Stimulated activated CD8-positive, alpha-beta memory T cell treated with anti-CD3 and anti-CD28 coated beads, Interleukin-15, amount 100 ng/mL, for 48 hours (primary cell): ENCODE measurements around the gene CXCL12.

Experiments used
- DNase-seq, 2 donors: peaks; one replicate each; pipeline ENCODE4 v3.0.0-alpha.2; 2020; ENCODE audit warnings: low read depth in 2 of 2

The CXCL12 gene

DNA sequence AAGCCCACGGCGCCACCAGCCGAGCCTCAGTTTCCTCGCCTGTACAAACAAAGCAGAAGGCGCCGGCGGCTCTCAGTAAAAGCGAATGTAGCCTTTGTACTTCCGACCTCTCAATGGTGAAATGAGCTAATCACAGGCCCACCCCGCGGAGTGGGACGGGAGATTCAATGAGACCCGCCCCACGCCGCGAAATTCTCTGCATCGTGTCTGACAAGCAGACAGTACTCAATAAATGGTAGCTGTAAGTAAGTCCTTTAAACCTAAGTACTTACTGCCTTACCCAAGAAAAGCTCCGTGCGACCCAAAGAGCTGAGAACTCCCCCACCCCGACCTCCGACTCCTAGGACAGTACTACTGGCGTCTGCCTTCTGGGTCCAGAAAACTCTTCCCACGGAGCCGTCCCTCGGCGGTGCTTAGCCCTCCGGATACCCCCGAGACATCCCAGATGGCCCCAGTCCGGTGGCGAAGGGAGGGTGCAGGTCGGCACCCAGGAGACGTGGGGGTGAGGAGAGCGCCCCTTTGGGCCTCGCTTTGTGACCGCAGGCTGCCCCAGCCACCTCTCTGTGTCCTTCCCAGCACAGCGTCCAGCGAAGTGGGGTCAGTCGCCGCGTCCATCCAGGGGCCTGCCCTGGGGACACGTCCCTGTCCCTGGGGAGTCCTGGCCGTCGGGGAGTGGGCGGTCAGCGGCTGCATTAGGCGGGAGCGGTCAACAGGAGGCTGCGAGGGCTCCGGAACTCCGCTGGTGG is 972 bp upstream of the CXCL12 start:
- DNase-seq = no peak

DNA sequence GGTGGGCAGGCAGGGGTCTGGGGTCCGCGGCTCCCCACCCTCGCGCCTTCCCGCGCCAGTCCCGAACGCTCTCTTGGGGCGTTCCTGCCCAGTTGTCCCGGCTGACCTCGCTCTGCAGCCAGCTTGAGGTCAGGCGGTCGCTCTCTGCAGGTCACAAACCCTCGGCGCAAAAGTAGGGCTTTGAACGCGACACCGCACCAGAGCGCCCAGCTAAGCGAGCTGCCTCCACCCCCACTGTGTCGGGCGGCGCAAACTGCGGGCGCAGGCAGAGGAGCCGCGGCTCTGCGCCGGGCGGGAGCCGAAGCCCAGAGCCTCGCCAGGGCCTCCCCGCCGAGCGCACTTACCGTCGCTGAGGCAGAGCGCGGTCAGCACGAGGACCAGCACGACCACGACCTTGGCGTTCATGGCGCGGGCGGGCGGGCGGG is 284 bp downstream of the CXCL12 start:
- DNase-seq = no peak

DNA sequence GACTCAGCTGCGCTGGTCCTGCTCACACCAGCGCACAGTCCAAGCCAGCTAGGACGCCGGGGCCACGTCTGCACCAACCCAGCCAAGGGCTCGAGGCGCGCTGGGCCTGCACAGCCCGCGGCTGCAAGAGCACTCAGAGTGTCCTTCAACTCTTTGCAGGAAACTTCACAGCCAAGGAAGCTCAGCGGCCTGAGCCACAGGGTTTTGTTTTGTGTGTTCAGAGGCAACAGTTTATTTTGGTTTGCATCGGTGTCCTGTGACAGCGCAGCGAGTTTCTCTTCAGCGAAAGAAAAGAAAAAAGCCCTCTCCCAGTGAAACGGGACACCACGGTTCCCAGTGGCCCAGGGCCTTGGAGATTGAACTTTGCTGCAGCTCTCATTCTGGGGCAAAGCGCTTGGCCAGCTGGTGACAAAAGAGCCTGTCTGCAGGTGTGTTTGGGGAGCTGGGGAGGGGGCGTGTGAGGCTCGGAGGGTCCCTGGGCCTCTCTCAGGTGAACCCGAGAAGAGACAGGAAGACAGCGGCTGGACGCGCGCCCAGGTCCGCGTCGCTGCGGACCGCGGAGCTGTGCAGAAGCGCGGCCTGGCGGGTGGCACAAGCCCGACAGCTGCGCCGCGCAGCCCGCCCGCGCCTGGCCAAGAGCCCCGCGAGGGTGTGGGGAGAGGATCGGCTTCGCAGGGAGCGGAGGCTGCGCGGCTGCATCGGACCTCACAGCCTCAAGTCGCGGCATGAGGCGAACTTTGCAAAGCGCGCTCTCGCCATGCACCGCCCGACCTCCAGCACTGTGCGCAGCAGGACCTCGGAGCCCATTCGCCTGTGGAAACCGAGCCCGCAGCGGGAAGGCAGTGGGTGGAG is 922 bp downstream of the CXCL12 start:
- DNase-seq = no peak

DNA sequence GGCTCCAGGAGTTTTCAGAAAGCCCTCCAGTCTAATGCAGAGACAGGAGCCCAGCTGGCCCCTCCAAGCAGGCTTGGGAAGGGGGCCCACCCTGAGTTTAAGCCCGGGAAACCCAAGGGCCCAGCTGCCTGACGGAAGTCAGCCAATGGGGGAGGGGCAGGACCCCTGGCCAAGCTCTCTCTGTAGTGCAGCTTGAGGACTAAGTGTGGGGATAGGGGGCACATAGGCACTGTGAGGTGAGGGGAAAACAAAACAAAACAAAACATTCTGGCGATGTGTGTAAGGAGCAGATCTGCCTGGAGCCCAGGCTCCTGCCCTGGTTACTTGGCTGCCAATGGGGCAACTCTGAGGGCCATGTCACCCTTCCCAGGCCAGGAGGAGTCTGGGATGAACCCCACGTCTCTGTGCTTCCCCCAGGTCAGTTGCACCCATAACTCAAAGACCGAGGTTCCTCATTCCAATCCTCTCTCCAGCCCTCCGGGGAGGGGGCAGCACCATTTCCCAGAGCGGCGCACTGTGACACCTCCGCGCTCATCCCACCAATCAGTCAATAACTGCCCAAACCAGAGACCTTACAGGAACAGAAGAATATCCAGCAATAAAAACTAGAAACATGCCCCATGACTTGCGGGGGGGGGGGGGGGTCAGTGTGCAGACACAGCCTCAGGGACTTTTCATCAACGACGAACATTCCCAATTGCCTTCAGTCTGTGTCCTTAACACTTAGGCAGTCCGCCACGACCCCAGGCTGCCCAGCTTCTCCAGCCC is 1.7 kb downstream of the CXCL12 start:
- DNase-seq = no peak

DNA sequence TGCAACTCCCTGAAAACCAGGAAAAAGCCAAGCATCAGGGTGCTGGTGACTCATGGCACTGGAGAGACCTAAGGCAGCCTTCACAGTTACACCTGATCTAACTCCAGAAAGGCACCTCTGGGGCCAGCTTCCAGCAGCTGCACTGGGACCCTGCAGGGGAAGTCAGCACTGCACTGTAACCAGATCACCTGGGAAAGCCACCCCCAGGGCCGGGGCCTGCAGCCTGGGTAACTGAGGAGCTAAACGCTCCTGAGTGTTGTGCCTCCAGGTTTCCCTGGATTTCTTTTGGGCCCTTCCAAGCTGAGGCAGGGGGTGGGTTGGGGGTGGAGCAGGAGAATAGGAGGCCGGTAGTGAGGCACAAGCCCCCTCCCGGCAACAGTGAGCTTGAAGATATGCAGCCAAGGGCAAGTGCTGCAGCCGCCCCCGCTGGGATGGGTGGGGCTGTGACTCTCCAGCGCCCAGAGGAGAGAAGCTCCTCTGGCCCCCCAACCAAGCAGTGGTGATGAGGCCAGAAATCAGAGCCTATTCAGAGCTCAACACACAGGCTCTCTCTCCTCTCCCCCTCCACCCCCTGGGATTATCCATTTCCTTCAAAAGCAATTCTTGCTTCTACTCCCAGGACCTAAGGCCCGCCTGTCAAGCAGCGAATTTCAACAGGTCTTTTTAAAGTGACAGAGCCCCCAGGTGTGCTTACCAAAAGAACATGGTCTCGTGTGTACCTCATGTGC is 2.6 kb downstream of the CXCL12 start:
- no peak for DNase-seq

DNA sequence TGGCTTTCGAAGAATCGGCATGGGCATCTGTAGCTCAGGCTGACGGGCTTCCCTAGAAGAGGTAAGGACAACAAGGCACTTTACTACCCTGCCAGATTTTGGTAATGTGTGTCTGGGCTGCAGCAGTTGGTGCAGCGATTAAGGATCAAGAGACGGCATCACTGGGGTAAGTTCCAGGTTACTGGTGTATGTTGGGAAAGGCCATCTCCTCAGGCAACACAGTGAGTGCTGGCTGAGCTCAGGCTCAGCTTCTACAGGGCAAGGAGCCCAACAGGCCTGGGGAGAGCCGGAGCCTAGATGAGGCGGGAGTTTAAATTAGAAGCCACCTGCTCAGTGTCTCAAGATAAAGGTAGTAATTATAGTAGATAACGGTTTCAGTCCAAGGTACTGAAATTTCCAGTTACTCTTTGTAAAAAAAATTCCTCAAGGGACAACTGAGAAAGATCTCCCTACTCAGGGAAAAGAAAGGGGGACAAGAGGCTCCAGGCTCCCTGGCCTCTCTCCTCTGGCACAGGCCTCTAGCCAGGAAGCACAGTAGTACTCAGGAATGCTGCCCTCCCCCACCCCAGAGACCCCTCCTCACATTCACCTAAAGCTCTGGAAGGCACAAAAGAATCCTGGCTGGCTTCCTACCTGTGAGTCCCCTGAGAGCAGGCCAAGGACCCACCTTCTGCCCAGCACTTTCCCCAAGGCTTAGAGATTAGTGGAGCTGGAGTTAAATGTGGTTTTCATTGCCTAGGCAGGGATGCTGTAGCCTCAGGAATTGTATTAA is 3.9 kb downstream of the CXCL12 start:
- no peak for DNase-seq

DNA sequence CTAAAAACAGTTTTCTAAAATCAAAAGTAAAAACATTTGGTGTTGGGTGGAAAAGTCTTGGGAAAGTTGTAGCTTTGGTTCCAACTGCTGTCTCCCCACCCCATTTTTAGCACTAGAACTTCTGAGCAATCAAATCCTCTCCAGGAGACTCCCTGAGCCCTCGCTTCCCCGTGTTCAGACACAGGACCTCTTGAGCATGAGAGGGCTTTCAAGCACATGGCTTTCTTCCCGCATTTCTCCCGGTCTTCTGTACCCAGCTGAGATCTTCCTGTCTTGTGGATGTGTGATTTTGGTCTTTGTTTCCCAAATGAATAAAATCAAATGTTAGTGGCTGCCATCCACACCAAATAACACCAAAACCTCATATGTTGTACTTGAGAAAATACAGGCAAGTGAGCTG is 5.0 kb downstream of the CXCL12 start:
- DNase-seq = no peak

DNA sequence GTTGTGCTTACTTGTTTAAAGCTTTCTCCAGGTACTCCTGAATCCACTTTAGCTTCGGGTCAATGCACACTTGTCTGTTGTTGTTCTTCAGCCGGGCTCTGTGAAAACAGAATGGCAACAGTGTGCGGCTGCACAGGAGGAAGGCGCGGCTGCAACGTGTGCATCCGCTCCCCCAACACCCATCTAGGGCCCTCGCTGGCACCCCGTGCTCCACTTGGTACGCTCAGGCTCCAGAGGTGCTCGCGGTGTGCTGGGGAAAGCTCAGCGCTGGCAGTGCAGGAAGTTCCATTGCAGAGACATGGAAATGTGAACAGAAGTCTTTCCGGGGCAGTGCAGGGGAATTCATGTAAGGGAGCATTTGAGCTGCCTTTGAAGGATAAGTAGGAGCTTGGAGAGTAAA is 6.3 kb downstream of the CXCL12 start:
- DNase-seq = no peak

DNA sequence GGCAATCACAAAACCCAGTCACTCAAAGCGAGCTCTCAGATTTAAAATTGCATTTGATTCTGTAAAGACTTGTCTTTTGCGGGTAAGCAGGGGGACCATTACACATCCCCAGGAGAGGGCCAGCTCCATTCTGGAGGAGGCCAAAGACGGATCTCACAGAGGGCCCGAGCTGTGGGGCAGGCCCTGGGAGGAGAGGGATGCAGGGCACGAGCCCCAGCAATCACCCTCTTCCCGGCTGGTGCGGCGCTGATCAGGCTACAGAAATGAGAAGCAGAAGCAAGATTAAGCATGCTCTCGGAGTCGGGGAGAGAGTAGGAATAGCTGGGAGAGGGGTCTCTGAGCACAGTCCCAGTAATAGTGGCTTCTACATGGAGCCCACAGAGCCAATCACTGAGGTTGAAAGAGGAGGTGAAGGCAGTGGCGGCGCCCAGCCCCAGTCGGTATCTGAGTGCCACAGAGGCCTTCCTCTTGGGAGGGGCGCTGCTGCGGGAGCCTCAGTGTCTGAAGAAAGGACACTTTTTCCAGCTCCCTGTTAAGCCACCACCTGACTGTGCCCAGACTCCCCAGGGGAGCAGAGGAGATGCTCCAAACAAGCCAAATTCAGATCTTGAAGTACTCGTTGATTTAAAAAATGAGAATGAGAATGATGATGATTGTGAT is 7.1 kb downstream of the CXCL12 start:
- DNase-seq = no peak

DNA sequence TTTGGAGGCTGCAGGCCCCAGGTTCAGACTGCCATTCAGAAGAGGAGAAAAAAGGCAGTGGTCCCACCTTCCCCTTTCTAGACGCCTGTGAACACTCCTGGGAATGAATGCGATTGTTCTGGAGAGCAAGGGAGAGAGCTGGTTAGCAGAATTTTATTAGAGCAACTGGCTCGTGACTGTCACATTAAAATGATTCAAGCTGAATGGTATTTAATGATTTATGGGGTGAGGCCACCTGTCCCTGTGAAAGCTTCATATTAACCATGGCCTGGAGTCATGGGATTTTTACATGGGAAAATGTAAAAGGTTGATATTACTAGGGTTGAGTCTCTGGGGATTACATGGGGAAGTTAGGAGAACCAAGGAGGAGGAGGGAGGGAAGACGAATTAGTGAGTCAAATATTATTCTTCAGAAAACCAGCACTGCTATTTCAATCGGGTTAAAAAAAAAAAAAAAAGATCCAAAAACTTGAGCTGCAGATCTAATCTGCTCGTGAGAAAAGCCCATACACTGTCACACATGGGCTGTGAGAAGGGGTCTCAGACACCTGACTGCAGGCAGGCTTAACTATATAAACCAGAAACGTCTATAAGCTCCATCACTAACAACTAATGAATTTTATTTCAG is 8.3 kb downstream of the CXCL12 start:
- DNase-seq = no peak

DNA sequence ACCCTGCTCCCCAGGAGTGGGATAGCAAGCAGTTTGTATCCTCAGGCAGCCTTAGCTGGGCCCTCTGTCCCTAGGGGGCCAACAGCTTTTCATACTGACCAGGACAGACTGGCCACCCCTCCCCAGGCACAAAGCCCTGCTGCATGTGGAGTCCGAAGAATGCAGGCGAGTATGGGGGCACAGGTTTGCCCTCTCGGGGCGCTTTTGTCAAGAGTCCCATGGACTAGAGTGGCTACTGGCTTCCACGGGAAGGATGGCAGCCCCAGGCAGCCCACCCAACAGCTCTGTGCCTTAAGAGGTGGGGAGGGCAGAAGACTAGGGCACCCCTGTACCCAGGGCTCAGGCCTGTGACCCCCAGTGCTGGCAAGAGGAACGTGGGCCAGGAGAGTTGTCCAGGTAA is 10.7 kb downstream of the CXCL12 start:
- DNase-seq = no peak

DNA sequence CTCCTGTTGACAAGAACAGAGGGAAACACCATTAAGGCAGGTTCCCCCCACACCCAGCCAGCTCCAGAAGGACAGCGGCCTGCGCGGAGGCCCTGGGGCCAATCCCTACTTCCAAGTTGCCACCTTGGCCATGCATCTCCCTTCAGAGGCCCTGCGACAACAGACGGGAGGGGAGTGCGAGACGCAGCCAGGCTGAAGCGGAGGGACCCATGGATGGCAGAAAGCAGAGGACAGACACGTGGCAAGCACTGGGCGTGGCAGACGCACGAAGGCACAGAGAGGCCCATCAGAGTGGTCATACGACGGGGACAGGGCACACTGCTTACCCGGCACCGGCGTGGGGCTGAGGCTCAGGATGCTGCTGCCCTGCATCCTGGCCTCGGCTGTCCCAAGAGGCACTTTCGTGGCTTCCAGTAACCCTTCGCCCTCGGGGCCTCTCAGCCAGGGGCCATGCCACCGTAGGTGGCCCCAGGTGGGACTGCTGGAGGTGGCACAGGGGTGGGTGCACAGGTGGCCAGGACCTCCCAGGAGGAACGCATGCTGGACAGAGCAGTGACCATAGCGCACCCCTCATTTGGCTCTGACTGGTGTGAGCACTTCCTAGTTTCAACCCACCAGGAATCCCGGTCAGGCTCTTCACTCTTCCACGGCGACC is 11.4 kb downstream of the CXCL12 start:
- DNase-seq = no peak

DNA sequence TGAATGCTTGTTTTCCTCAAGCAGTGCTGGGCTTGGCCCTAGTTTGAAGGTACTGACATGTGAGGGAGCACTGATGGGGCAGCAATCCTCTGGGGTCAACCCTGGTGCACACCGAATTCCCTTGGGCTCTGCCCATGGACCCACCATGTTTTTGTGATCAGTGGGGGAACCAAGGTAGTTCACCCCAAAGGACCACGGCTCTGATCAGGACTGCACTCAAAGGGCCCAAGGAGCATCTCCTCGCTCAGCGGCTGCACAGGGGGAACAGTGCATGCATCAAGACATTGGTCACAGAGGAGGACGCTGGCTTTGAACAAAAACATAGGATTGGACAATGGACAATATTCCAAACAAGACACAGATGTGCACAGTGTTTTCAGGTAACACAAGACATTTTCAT is 12.7 kb downstream of the CXCL12 start:
- DNase-seq = no peak

DNA sequence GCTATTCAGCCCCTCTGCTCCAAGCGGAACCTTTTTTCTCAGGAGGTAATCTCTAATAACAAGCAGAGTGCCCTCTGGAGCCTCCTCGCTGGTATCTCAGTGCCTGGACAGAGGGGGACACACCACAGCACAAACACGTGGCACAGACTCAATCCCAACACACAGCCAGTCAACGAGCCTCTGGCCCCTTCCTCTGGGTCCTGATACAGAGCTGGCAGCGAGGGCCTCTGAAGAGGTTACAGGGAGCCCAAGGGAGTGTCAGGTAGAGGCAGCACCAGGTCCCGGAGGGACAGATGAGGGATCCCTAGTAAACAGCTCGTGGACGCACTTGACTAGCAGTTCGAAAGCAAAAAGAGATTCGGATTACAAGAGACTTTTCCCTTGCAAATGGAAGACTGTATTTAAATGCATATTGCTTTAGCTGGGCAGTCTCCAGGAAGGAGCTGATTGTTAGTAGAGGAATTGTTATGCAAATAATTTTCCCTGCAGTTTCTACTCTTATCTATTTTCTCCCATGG is 14.1 kb downstream of the CXCL12 start:
- DNase-seq = no peak

DNA sequence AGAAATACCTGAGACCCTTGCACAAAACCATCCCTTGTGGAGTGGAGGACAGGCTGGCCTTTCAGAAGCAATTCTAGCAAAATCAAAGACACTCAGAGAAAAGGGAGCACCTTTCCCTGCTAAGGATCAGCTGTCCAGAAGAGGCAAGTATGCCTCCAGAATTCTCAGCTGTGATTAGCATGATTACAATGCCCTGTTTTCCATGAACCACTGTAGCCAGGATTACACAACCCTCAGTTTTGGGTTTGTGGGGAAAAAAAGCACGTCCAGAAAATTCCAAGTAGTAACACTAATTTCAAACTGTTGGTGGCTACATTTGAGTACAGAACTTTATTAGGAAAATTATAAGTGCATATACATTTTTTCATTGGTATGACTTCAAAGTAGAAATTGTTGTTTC is 15.0 kb downstream of the CXCL12 start:
- no peak for DNase-seq

DNA sequence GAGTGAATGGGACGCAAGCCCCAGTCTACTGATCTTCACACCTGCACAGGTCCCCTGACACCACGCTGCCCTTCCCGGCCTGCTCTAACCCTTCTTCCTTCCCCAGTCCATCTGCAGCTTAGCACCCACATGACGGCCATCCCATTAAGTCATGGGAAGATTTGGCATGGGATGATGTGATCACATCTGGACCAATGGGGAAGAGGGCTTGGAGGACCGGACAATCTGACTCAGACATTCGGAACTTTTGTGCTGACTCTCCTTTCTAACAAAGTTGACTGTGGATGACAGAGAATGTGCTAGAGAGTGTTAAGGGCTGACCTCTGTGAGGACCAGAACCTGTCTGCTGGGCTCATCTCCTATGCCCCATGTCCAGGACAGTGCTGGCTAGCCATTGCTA is 15.6 kb downstream of the CXCL12 start:
- no peak for DNase-seq

DNA sequence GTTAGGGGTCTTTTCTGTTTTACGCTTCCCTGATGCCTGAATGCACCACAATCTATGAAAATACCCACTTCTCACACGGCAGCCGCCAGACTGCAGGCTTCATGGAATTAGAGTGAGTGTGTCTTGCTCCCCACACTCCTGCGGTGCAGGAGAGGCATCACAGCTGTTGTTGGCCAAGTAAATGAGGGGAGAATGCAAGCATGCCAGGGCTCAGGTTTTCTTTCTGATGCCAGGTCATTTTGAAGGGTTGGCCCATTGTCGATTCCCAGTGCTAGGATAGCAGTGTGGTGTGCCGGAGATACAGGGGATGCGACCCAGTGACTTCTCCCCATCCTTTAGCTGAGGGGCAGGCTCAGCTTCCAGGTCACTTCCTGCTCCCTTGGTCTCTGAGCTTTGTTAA is 16.3 kb downstream of the CXCL12 start:
- DNase-seq = no peak

DNA sequence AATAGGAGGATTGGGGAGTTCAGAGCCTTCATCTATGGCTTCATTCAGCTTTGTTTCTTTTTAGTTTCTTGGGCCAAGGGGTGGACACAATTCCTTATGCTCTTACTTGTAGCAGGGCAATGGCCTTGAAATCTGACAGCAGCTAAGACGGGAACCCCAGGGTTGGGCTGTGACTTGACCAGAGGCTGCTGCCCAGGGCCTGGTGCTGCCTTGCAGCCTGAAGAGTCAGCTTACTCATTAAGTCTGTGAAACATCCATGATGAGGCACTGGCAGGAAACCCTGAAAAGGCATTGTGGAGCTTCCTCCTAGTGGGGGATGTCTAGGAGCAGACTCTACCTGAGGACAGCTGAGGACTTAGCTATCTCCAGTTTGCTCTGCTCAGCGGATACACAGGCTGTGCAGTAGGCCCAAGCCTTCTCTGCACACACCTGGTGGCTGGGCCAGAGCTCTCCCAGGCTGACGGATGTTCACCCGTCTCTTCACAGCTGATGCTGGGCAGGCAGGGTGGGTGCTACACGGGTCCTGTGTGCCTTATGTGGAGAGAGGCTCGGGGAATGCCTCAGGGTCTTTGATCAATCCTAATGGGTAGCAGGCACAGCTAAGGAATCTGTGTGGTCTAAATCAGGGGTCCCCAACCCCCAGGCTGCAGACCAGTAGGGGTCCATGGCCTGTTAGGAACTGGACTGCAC is 17.8 kb downstream of the CXCL12 start:
- DNase-seq = no peak

DNA sequence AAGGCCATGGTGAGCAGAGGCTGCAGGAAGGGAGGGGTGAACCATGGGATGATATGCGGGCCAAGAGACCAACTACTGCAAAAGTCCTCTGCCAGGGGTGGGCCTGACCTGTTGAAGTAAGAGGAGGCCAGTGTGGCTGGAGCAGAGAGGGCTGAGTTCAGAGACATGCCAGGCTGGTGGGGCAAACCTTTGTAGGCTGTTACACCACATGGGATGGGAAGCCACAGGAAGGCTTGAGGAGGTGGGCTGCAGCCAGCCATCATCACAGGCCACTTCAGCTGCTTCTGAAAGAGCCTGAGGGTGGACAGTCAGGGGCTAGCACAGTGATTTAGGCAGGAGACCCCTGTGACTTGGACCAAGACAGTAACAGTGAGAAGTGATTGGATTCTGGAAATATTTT is 20.3 kb downstream of the CXCL12 start:
- no peak for DNase-seq
